GM18502 (cell line): ENCODE measurements around the gene PRELID1.

Source experiments
- ATAC-seq: cut with Tn5 transposase; IDR thresholded peaks from one replicate; pipeline ENCODE4 v1.9.1; 2021; ENCODE audit warnings: mild to moderate bottlenecking; ENCODE audit not compliant: unreplicated experiment, poor library complexity

Gene PRELID1

DNA sequence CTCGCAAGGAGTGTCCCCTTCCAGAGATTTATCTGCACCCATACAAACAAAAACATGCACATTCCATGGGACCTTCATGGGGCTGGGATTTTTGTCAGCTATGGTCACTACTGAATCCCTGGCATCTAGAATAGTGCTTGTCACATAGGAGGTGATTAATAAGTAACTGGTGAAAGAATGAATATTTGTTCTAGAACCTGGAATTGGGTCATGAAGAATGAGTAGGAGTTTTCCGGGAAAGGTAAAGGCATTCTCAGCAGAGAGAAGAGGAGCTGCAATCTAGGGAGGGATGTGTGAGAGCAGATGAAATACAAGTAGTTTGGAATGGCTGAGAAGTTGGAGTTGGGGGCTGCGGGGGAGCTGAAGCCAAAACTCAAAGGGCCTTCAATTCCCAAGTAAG lies 50.7 kb downstream of the PRELID1 start:
- ATAC-seq, result no peak

DNA sequence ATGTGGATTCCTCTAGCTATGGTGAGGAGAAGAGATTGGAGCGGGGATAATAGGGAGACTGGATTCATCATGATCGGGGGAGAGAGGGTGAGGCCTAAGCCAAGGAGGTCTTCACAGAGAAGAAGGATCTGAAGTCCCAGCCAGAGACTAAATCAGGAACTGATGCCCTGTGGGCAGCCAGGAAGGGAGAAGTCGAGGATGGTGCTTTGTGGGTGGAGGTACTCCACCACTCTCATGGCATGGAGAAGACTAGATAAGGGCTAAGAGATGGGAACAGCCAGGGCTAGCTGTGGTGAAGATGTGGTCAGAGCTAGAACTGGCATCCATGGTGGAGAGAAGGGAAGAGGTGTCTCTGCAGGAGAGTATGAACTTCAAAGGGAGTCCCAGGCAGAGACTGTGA lies 51.1 kb downstream of the PRELID1 start:
- no peak for ATAC-seq

DNA sequence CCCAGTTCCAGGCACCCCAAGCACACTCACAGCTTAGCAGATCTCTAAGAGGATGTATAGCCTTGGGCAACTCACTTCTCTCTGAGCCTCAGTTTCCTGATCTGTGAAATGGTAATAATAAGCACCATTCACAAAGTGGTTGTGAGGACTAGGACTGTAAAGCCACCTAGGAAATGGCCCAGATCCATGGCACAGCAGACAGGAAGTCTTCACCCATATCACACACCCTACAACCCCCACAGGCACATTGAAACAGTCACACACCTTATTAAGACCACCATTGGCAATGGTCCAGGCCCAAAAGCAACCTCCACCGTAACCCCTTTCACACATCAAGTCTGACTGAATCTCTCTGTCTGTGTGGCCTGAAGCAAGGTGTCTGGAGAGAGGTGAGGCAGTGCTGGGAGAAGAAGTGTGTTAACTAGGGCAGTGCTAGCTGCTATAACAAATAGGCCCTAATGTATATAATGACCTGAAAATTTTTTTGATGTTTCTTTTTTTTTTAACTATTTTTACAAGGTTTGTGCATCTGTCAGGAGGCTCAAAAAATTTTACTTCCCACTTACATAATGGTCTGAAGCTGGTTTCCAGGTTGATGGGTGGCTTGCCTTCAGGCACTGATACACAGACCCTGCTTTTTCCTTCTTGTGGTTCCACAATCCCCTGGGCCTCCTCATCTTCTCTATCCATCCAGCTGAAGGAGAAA lies 51.7 kb downstream of the PRELID1 start:
- no peak for ATAC-seq

DNA sequence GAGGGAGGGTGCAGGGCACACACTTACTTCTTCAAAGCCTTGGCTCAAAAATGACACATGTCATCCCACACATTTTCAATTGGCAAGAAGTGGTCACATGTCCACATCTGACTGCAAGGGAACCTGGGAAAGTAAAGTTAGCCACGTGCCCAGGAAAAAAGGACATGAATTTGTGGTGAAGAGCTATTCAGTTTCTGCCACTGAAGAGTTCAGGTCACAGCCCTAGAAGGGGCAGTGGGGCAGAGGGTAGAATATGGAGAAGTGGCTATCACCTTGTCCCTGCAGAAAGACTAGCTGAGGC lies 52.2 kb downstream of the PRELID1 start:
- ATAC-seq, result no peak
